Body of pancreas (tissue), 4 donors: Measurements from ENCODE around the gene KIAA1614. TPM values are rescaled to one million over a fixed set of nuclear protein-coding genes. Genes with fewer than 3 reads are reported as not detected.
A peak's percentile ranks its signal among the peaks of the same experiment; 100 is the strongest.

Experiments used
- ATAC-seq: fragments of 150-250 bp; one replicate; pipeline ENCODE4 v1.9.1; 2016
- DNase-seq, 4 donors: peaks; one replicate each; pipeline ENCODE4 v3.0.0-alpha.2; 2019
- H3K27ac ChIP-seq, 4 donors: fragments of 200-600 bp; sonication (generic); 1 replicate in 3 of 4; 2 replicates in 1 of 4; pipeline versions ENCODE4 v1.5.1 to v1.6.1; 2016 to 2019; ENCODE audit warnings: mild to moderate bottlenecking in 1 of 4, mixed read lengths in 1 of 4, moderate library complexity in 1 of 4
- H3K27me3 ChIP-seq, 2 donors: fragments of 200-600 bp; sonication (generic); one replicate each; pipeline ENCODE4 v1.6.0; 2016; ENCODE audit warnings: mild to moderate bottlenecking in 1 of 2
- H3K36me3 ChIP-seq, 2 donors: fragments of 200-600 bp; sonication (generic); replicated peaks in 1 of 2; 2 replicates each; pipeline ENCODE4 v1.5.1; 2016; ENCODE audit warnings: low read depth in 2 of 2; ENCODE audit not compliant: insufficient read depth in 1 of 2
- H3K4me1 ChIP-seq: fragments of 200-600 bp; sonication (generic); one replicate; pipeline ENCODE4 v1.6.0; 2016
- H3K4me3 ChIP-seq, 2 donors: fragments of 200-600 bp; sonication (generic); 1 replicate in 1 of 2; 2 replicates in 1 of 2; pipeline ENCODE4 v1.5.1; 2016 to 2019
- H3K9me3 ChIP-seq, 3 donors: fragments of 200-600 bp; sonication (generic); 1 replicate in 2 of 3; 2 replicates in 1 of 3; pipeline ENCODE4 v1.5.1; 2016
- CTCF ChIP-seq, 7 experiments: fragments of 450-650 bp in 4 of 7; fragments of 200-600 bp in 3 of 7; sonication (generic) in 3 of 7; IDR thresholded peaks; one replicate each; pipeline ENCODE4 v1.5.1; 2016 to 2019; ENCODE audit warnings: antibody characterized with exemption in 7 of 7
- POLR2A ChIP-seq, 3 donors: fragments of 450-650 bp; IDR thresholded peaks; one replicate each; pipeline ENCODE4 v1.6.1; 2016; ENCODE audit warnings: antibody characterized with exemption in 3 of 3, mild to moderate bottlenecking in 2 of 3
- WGBS, 2 donors: methylation state at CpG; one replicate each; pipeline ENCODE4 v1.1.5; 2017; 5-methylcytosine and 5-hydroxymethylcytosine counted together
- intact Hi-C: fragments of 100-400 bp; cut with DNase I; formaldehyde crosslinking; loops from one replicate; pipeline ENCODE4 v1.15.1; 2023
- total RNA-seq, 2 donors: library from RNA; depleted of rRNA; stranded (reverse); fragments of >200 nt; gene quantifications; one replicate each; pipeline ENCODE4 v1.1.0, GENCODE V29; 2016

The KIAA1614 gene
- total RNA-seq, 2 donors from 2014 or later: 0.52 to 4.3 TPM

GRCh38 chr1:180918519-180918918, 5.8 kb downstream of the KIAA1614 start:
- H3K27me3 ChIP-seq: no peaks in the 10 kb centered on the region
- ATAC-seq: no peak
- no peaks in the 10 kb centered on the region for H3K4me1 ChIP-seq
- no peak for TF ChIP-seq CTCF (IDR thresholded peaks at IDR 0.05)
- intact Hi-C loops: no loop called here
- no peak for DNase-seq
- H3K9me3 ChIP-seq: no peaks in the 10 kb centered on the region
- no peak overlapping the region for H3K27ac ChIP-seq
- WGBS, 2 donors: 84 to 88% methylated on average over 9 to 10 of the region's 10 CpGs
- H3K36me3 ChIP-seq: no peaks in the 10 kb centered on the region
- no peak overlapping the region for H3K4me3 ChIP-seq

- ATAC-seq: no peak
- no peaks in the 10 kb centered on the region for H3K27me3 ChIP-seq
- intact Hi-C loops: no loop called here
- H3K4me3 ChIP-seq: no peak overlapping the region
- no peak for DNase-seq
- TF ChIP-seq POLR2A (IDR thresholded peaks at IDR 0.05) (no peak), CTCF (IDR thresholded peaks at IDR 0.05) (no peak)
- H3K36me3 ChIP-seq: no peaks in the 10 kb centered on the region
- WGBS, 2 donors: 79 to 98% methylated on average over 6 to 9 of the region's 9 CpGs
- H3K27ac ChIP-seq: no peak overlapping the region
- no peaks in the 10 kb centered on the region for H3K4me1 ChIP-seq
- no peaks in the 10 kb centered on the region for H3K9me3 ChIP-seq
These were observed 6.5 kb downstream of the KIAA1614 start for GRCh38 chr1:180919183-180919700.

- DNase-seq (no peak), ATAC-seq (no peak)
- Histone ChIP-seq H3K27me3 (no peaks in the 10 kb centered on the region), H3K4me3 (no peak overlapping the region), H3K36me3 (no peaks in the 10 kb centered on the region), H3K9me3 (no peaks in the 10 kb centered on the region), H3K4me1 (no peaks in the 10 kb centered on the region), H3K27ac (no peak overlapping the region)
- 79 to 80% methylated on average over 4 to 6 of the region's 7 CpGs for WGBS, 2 donors
- intact Hi-C loops: no loop called here
- no peak for TF ChIP-seq POLR2A (IDR thresholded peaks at IDR 0.05)
- TF ChIP-seq CTCF (IDR thresholded peaks at IDR 0.05): no peak
These were observed 7.5 kb downstream of the KIAA1614 start for GRCh38 chr1:180920193-180920592.

- ATAC-seq (no peak), DNase-seq (no peak)
- H3K27me3 ChIP-seq: no peaks in the 10 kb centered on the region
- 68 to 70% methylated on average over 5 to 8 of the region's 8 CpGs for WGBS, 2 donors
- H3K9me3 ChIP-seq: no peaks in the 10 kb centered on the region
- H3K4me3 ChIP-seq: no peak overlapping the region
- intact Hi-C loops: no loop called here
- no peak overlapping the region for H3K27ac ChIP-seq
- peaks cover 4% of the 10 kb centered on the region for H3K4me1 ChIP-seq
- no peaks in the 10 kb centered on the region for H3K36me3 ChIP-seq
- TF ChIP-seq POLR2A (IDR thresholded peaks at IDR 0.05) (no peak), CTCF (IDR thresholded peaks at IDR 0.05) (peak in 2 of 7 experiments; percentile 10 to 11)
These were observed 8.0 kb downstream of the KIAA1614 start for GRCh38 chr1:180920702-180921101.

GRCh38 chr1:180921386-180921785, 8.7 kb downstream of the KIAA1614 start:
- no peak for TF ChIP-seq CTCF (IDR thresholded peaks at IDR 0.05)
- TF ChIP-seq POLR2A (IDR thresholded peaks at IDR 0.05): no peak
- intact Hi-C loops: no loop called here
- H3K36me3 ChIP-seq: no peaks in the 10 kb centered on the region
- H3K27me3 ChIP-seq: no peaks in the 10 kb centered on the region
- WGBS, 2 donors: 81 to 83% methylated on average over 3 to 6 of the region's 6 CpGs
- no peak overlapping the region for H3K4me3 ChIP-seq
- ATAC-seq: no peak
- peaks cover 11% of the 10 kb centered on the region for H3K4me1 ChIP-seq
- DNase-seq: no peak
- no peak overlapping the region for H3K27ac ChIP-seq
- no peaks in the 10 kb centered on the region for H3K9me3 ChIP-seq
